Astrocyte (in vitro differentiated cells and primary cell): Measurements from ENCODE around the gene MAPK8IP3. TPM values are rescaled to one million over a fixed set of nuclear protein-coding genes. Genes with fewer than 3 reads are reported as not detected.
"Not testable (repeated sequence)": the region's sequence is repeated elsewhere in the genome, so short reads cannot be mapped to it uniquely, and the experiment has no call there.

Experiments used
- DNase-seq: peaks from one replicate; pipeline ENCODE4 v3.0.0-alpha.2; 2010; ENCODE audit warnings: low read depth
- FAIRE-seq: peaks from 2 replicates; lab custom pipeline; 2011; peaks lifted over from hg19 to GRCh38; lab: Jason Lieb, UNC
- H2AFZ ChIP-seq: 2 replicates; pipeline ENCODE4 v1.6.0; 2012; ENCODE audit warnings: low read depth, low read length, inconsistent platforms
- H3K27ac ChIP-seq: 2 replicates; pipeline ENCODE4 v1.5.1; 2011; ENCODE audit warnings: low read depth, low read length, inconsistent platforms
- H3K27me3 ChIP-seq: 2 replicates; pipeline ENCODE4 v1.6.0; 2011; ENCODE audit warnings: low read length, inconsistent platforms; ENCODE audit not compliant: insufficient read depth
- H3K36me3 ChIP-seq: 2 replicates; pipeline ENCODE4 v1.5.1; 2011; ENCODE audit warnings: low read length, inconsistent platforms; ENCODE audit not compliant: insufficient read depth
- H3K4me1 ChIP-seq: 2 replicates; pipeline ENCODE4 v1.5.1; 2011; ENCODE audit warnings: low read length, inconsistent platforms; ENCODE audit not compliant: insufficient read depth
- H3K4me2 ChIP-seq: 2 replicates; pipeline ENCODE4 v1.6.0; 2012; ENCODE audit warnings: low read length, inconsistent platforms
- H3K4me3 ChIP-seq: 2 replicates; pipeline ENCODE4 v1.5.1; 2011; ENCODE audit warnings: low read depth, mild to moderate bottlenecking, low read length, inconsistent platforms; ENCODE audit not compliant: insufficient read depth
- H3K79me2 ChIP-seq: 2 replicates; pipeline ENCODE4 v1.6.0; 2012; ENCODE audit warnings: mild to moderate bottlenecking, low read length, inconsistent platforms; ENCODE audit not compliant: insufficient read depth
- H3K9ac ChIP-seq: 2 replicates; pipeline ENCODE4 v1.6.0; 2012; ENCODE audit warnings: mild to moderate bottlenecking, low read length, inconsistent platforms
- H3K9me3 ChIP-seq: 2 replicates; pipeline ENCODE4 v1.5.1; 2012; ENCODE audit warnings: low read depth, mild to moderate bottlenecking, low read length, inconsistent platforms; ENCODE audit not compliant: insufficient read depth
- H4K20me1 ChIP-seq: 2 replicates; pipeline ENCODE4 v1.6.0; 2012; ENCODE audit warnings: low read length, inconsistent platforms; ENCODE audit not compliant: insufficient read depth
- H3K27ac Mint-ChIP-seq: one replicate; pipeline ENCODE4 v1.8.0; 2021; ENCODE audit warnings: mild to moderate bottlenecking, mixed read lengths; ENCODE audit not compliant: unreplicated experiment
- H3K27me3 Mint-ChIP-seq: one replicate; pipeline ENCODE4 v1.8.0; 2021; ENCODE audit warnings: low read depth, mixed read lengths; ENCODE audit not compliant: unreplicated experiment
- H3K36me3 Mint-ChIP-seq: one replicate; pipeline ENCODE4 v1.8.0; 2021; ENCODE audit warnings: low read depth, mixed read lengths; ENCODE audit not compliant: unreplicated experiment
- H3K4me1 Mint-ChIP-seq: one replicate; pipeline ENCODE4 v1.8.0; 2021; ENCODE audit warnings: low read depth, mixed read lengths; ENCODE audit not compliant: unreplicated experiment
- H3K4me3 Mint-ChIP-seq: one replicate; pipeline ENCODE4 v1.8.0; 2021; ENCODE audit warnings: mild to moderate bottlenecking, moderate library complexity, mixed read lengths; ENCODE audit not compliant: unreplicated experiment
- H3K9me3 Mint-ChIP-seq: one replicate; pipeline ENCODE4 v1.8.0; 2021; ENCODE audit warnings: mild to moderate bottlenecking, mixed read lengths; ENCODE audit not compliant: unreplicated experiment
- EZH2 ChIP-seq: IDR thresholded peaks from 2 replicates; pipeline ENCODE4 v1.6.1; 2012; ENCODE audit warnings: mild to moderate bottlenecking, low read length, inconsistent platforms; ENCODE audit not compliant: insufficient read depth
- total RNA-seq: library from RNA; stranded (reverse); gene quantifications from 2 replicates; pipeline ENCODE4 v1.2.1, GENCODE V29; 2021
- TF ChIP-seq, protein P1 (sequence below): IDR thresholded peaks from 2 replicates; pipeline ENCODE4 v1.5.1; 2011; ENCODE audit warnings: low read depth, mild to moderate bottlenecking, inconsistent platforms, low read length, moderate library complexity; ENCODE audit not compliant: insufficient read depth

Gene MAPK8IP3
- total RNA-seq, 1 donor from 2014 or later = 92.4 TPM

- FAIRE-seq (no peak), DNase-seq (no peak)
- Histone ChIP-seq H2AFZ (no peak overlapping the region), H3K27ac (no peak overlapping the region), H3K4me2 (peak overlapping the region; percentile 15), H3K4me3 (no peak overlapping the region), H3K4me1 (peaks cover 24% of the 10 kb centered on the region), H3K27me3 (no peaks in the 10 kb centered on the region), H3K9me3 (no peaks in the 10 kb centered on the region), H4K20me1 (peaks cover 84% of the 10 kb centered on the region), H3K36me3 (no peaks in the 10 kb centered on the region), H3K79me2 (peaks cover 99% of the 10 kb centered on the region), H3K9ac (no peak overlapping the region)
- H3K36me3 Mint-ChIP-seq = no peaks in the 10 kb centered on the region
- no peak overlapping the region for H3K4me3 Mint-ChIP-seq
- H3K27ac Mint-ChIP-seq = no peak overlapping the region
- H3K9me3 Mint-ChIP-seq = no peaks in the 10 kb centered on the region
- H3K4me1 Mint-ChIP-seq = peaks cover 18% of the 10 kb centered on the region
- TF ChIP-seq, protein P1, sequence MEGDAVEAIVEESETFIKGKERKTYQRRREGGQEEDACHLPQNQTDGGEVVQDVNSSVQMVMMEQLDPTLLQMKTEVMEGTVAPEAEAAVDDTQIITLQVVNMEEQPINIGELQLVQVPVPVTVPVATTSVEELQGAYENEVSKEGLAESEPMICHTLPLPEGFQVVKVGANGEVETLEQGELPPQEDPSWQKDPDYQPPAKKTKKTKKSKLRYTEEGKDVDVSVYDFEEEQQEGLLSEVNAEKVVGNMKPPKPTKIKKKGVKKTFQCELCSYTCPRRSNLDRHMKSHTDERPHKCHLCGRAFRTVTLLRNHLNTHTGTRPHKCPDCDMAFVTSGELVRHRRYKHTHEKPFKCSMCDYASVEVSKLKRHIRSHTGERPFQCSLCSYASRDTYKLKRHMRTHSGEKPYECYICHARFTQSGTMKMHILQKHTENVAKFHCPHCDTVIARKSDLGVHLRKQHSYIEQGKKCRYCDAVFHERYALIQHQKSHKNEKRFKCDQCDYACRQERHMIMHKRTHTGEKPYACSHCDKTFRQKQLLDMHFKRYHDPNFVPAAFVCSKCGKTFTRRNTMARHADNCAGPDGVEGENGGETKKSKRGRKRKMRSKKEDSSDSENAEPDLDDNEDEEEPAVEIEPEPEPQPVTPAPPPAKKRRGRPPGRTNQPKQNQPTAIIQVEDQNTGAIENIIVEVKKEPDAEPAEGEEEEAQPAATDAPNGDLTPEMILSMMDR = no peak
- TF ChIP-seq EZH2 = no peak
- H3K27me3 Mint-ChIP-seq = no peaks in the 10 kb centered on the region
Observed at GRCh38 chr16:1713933-1714332, 7.9 kb downstream of the MAPK8IP3 start.

DNA sequence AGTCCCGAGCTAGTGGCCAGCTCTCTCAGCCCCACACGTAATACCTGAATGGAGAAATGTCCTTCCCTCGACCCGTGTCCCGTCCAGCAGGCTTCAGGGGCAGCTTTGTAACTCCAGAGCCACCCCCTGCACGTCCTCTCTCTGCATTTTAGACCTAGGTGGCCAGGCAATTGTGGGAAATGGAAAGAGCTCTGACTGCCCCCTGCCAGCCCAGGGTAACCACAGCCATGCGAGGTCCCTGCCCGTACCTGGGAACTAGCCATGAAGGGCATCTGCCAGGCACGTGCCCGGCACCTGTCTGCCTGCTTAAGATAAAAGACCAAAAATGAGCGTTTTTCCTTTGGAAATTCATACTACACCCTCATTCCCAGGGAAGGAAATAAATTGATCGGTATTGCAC, 9.2 kb downstream of the MAPK8IP3 start:
- no peak overlapping the region for H3K9ac ChIP-seq
- H2AFZ ChIP-seq = no peak overlapping the region
- H3K9me3 ChIP-seq = no peaks in the 10 kb centered on the region
- no peak overlapping the region for H3K27ac ChIP-seq
- H3K4me1 ChIP-seq = peaks cover 18% of the 10 kb centered on the region
- Mint-ChIP-seq H3K36me3 (peaks cover under 1% of the 10 kb centered on the region), H3K4me1 (peaks cover 8% of the 10 kb centered on the region), H3K27me3 (no peaks in the 10 kb centered on the region), H3K9me3 (no peaks in the 10 kb centered on the region), H3K27ac (no peak overlapping the region), H3K4me3 (no peak overlapping the region)
- no peak for DNase-seq
- no peaks in the 10 kb centered on the region for H3K27me3 ChIP-seq
- peaks cover 85% of the 10 kb centered on the region for H4K20me1 ChIP-seq
- H3K4me3 ChIP-seq = no peak overlapping the region
- H3K79me2 ChIP-seq = peaks cover 97% of the 10 kb centered on the region
- FAIRE-seq = no peak
- H3K36me3 ChIP-seq = no peaks in the 10 kb centered on the region
- no peak overlapping the region for H3K4me2 ChIP-seq
- TF ChIP-seq, protein P1 = no peak
- TF ChIP-seq EZH2 = no peak

- H2AFZ ChIP-seq, H3K4me1 Mint-ChIP-seq, H3K27me3 ChIP-seq, H3K27me3 Mint-ChIP-seq, H3K4me3 Mint-ChIP-seq, H3K36me3 Mint-ChIP-seq, H3K27ac Mint-ChIP-seq, H3K4me2 ChIP-seq, H3K9me3 Mint-ChIP-seq, H3K36me3 ChIP-seq, DNase-seq, FAIRE-seq, H3K4me3 ChIP-seq, H3K27ac ChIP-seq, H3K9me3 ChIP-seq, H3K9ac ChIP-seq: not testable (repeated sequence)
- H3K4me1 ChIP-seq = peaks cover 15% of the 10 kb centered on the region
- peaks cover 73% of the 10 kb centered on the region for H4K20me1 ChIP-seq
- H3K79me2 ChIP-seq = peaks cover 86% of the 10 kb centered on the region
Observed at GRCh38 chr16:1718236-1718635, 12.2 kb downstream of the MAPK8IP3 start.

DNA sequence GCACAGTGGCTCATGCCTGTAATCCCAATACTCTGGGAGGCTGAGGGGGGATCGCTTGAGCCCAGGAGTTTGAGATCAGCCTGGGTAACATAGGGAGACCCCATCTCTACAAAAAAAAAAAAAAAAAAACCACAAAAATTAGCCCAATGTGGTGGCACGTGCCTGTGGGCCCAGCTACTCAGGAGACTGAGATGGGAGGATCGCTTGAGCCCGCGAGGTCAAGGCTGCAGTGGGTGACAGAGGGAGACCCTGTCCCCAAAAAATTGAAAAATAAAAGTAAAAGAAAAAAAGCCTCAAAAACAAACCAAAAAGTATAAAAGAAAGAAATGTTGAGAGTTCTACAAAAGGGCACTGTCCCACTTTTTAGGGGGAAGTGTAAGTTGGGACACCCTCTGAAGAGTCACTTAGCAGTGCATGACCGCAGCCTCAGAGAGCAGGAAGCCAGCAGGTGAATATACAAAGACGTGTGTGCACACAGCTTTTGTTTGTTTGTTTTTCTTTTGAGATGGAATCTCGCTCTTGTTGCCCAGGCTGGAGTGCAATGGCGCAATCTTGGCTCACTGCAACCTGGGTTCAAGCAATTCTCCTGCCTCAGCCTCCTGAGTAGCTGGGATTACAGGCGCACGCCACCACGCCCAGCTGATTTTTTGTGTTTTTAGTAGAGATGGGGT, 13.7 kb downstream of the MAPK8IP3 start:
- not testable (repeated sequence) for H3K27ac Mint-ChIP-seq

More for the DNA sequence above, 13.7 kb downstream of the MAPK8IP3 start:
- H3K9me3 ChIP-seq, H3K4me1 ChIP-seq, H3K9ac ChIP-seq, FAIRE-seq, H3K4me2 ChIP-seq, DNase-seq, H3K36me3 Mint-ChIP-seq, H3K27me3 Mint-ChIP-seq, H2AFZ ChIP-seq, H3K4me3 ChIP-seq, H3K36me3 ChIP-seq, H3K4me3 Mint-ChIP-seq, H3K27ac ChIP-seq, H3K27me3 ChIP-seq, H3K9me3 Mint-ChIP-seq: not testable (repeated sequence)
- peaks cover 73% of the 10 kb centered on the region for H4K20me1 ChIP-seq
- H3K4me1 Mint-ChIP-seq = peaks cover 12% of the 10 kb centered on the region
- peaks cover 84% of the 10 kb centered on the region for H3K79me2 ChIP-seq
